ENCODE data around the gene SBNO2.
"Not testable (repeated sequence)": the region's sequence is repeated elsewhere in the genome, so short reads cannot be mapped to it uniquely, and the experiment has no call there.

- not testable (repeated sequence) for TF ChIP-seq POLR2AphosphoS5, POLR2A (IDR thresholded peaks at IDR 0.05; ENCODE audit: low read depth, low read length)
Measured at GRCh38 chr19:1208830-1209229, 34.8 kb upstream of the SBNO2 start.
